Myocyte (in vitro differentiated cells): ENCODE data around the gene PTCHD1. TPM values are rescaled to one million over a fixed set of nuclear protein-coding genes. Genes with fewer than 3 reads are reported as not detected.

Source experiments
- DNase-seq: peaks from one replicate; pipeline ENCODE4 v3.0.0-alpha.2; 2012; ENCODE audit warnings: low read depth
- polyA plus RNA-seq: library from polyadenylated mRNA; unstranded; fragments of >200 nt; gene quantifications from one replicate; pipeline ENCODE4 v1.2.1, GENCODE V29; 2012; ENCODE audit warnings: missing spikeins
- total RNA-seq: library from RNA; depleted of rRNA; stranded (reverse); fragments of >200 nt; gene quantifications from 2 replicates; pipeline ENCODE4 v1.2.3, GENCODE V29; 2014

PTCHD1 gene
- total RNA-seq, result 0.03 and 0.16 TPM in 2 replicates
- not detected for polyA plus RNA-seq

DNA sequence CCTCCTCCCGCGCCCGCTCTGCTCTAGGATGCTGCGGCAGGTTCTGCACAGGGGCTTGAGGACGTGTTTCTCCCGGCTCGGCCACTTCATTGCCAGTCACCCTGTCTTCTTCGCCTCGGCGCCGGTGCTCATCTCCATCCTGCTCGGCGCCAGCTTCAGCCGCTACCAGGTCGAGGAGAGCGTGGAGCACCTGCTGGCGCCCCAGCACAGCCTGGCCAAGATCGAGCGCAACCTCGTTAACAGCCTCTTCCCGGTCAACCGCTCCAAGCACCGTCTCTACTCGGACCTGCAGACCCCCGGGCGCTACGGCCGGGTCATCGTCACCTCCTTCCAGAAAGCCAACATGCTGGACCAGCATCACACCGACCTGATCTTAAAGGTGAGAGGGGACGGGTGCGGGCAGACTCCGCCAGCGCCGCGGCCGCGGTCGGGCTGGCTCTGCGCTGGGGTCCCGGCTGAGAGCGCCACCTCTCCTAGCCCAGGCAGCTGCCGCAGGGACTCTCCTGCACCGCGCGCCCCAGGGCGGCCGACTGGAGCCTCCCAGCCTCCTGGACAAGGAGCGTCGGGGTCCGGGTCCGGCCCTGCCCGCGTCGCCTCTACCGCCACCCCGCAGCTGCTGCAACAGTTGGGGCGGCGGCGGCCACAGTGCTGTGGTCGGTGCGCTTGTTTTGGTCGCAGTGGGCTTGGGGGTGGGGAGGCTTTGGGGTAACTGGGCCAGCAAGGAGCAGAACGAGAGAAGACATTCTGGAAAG lies at the start of gene PTCHD1:
Gene PTCHD1, plus strand, starts transcription at position 2 of the 752 bp plus-strand sequence. Its CDS starts 27 bp downstream, at position 29.
- DNase-seq, result no peak

DNA sequence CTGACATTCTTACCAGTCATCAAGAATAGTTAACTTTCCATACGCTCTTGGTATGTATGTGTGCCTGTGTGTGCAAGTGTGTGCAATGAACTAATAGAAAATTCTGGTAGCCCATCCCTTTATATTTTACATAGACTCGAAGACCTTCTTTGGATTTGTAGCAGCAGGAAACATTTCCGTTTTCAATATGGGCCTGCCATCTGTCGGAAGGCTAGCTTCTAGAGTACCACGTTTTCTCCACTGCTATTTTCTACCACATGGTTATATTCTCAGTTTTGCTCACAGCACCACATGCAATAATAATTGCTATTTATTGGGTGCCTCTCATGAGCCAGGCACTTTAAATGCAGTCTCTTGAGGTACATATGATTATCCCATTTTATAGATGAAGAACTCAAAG lies 47.9 kb upstream of the PTCHD1 start:
- DNase-seq, result no peak

DNA sequence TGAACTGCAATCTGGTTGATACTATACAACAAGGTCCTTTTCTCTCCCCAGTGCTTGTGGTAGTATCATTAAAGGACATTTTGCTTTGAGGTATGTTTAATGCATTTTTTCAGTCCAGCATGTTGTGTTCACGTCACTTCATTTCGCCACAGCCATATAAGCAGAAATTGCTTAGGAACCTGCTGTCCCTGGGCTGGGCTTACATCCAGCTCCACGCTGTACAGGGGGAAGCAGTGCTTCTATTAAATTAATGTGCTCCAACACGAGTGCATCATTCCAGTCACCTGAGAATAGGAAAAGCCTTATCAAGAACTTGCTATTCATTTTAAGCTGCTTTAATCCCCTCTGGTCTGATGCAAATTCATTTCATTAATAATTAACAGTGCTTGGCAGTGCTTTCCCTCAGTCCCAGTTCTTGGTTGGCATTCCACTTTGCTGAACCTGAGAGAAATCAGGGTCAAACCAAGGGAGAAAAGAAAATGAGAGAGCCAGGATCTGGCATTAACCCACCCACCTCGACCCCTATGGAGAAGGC lies 47.4 kb upstream of the PTCHD1 start:
- DNase-seq, result no peak

DNA sequence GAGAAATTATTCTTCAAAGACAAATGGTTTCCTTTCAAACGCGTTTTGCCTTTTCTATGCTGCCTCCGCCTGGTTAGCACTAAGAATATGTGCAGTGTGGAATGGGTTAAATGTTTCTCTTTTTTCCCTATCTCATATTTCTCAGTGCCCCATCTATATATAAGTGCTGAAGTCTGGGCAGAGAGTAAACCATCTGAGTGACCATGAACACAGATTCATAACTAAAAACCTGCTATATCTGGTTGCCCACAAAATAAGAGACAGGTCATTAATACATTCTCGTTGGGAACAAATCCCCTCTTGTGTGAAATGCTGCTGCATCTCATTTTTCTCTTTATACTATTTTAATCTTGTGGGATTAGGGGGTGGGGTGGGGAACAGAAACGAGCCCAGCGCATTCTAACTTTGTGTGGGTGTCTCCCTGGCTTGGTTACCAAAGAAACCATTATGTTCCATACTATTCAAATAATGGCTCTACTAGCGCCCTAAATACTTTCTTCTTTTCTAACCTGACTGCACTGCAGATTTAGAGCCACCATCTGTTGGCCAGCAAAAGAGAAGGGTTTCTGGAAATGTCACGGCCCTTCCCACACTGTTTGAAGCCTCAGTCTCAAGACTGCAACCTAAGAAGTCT lies 42.2 kb upstream of the PTCHD1 start:
- DNase-seq, result peak; percentile 35

DNA sequence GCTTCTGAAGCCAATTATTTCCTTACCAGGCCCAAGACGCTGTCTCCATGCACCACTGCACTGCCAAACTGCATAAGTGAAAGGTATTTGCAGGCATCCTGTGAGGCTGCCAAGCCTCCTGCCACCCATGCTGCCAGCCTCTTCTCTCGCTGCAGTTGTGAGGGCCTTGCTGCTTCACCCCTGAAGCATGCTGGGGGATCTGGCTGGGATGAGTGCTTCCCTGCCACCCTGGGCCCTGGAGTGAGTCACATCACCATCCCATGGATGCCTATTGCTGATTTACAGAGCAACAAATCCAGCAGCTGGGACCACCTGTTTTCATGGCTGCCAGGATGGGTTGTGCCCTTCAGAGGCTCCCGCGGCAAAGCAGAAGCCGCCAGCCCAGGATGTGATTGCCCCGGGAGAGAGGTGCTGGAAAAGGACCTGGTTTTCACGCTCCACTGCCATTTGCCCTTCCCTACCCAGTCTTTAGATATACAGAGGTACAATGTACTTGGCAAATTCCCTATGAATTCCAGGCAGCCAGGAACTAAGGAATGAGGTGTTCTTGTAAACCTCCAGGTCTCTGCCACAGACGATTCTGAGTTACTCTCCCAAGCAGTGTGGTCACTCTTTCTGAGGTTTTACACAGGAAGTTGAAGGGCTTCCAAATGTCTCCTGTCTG lies 41.5 kb upstream of the PTCHD1 start:
- peak; percentile 89 for DNase-seq

DNA sequence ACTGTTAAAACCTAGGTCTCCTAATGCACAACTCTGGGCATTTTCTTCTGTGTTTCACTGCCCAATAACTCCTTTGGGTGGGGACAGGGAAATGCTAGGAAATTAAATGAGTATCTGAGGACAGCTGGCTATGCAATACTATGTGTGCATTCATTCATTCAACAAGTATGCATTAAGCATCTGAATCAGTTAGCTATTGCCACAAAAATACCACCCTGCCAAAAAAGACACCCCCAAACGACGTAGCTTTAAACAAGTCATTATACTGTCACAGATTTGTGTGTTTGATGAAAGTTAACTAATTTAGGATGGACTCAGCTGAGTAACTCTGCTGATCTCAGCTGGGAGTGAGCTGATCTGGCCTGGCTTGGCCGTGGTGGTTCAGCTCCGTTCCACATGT lies 29.8 kb upstream of the PTCHD1 start:
- DNase-seq, result no peak

DNA sequence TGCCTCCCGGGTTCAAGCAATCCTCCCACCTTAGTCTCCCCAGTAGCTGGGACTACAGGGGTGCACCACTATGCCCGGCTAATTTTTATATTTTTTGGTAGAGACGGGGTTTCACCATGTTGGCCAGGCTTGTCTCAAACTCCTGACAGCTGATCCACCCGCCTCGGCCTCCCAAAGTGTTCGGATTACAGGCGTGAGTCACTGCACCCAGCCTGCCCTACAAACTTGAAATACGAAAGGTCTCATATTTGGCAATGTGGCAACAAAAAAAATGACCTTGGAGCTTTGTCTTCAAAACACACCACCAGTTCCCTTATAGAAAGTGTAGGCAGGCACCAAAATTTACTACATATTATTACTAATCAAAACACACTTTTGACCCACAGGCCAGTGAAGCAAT lies 22.9 kb upstream of the PTCHD1 start:
- DNase-seq, result peak; percentile 55

DNA sequence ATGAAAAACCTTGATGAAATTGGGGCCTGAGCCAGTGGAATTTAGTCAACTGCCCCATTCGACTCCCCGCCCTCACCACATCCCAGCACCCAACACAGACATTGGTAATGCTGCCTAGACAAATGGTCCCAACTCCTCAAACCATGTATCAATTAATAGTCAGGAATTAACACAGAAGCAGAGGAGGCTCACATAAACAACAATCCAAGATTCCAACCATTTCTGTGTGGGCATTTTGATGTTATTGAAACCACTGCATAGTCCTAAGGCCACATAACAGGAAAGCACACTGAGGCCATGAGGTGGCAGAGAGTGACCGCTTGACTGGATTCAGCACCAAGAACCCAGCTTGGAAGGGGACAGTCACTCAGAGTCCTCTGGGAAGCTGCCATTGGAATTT lies 22.5 kb upstream of the PTCHD1 start:
- peak; percentile 61 for DNase-seq

DNA sequence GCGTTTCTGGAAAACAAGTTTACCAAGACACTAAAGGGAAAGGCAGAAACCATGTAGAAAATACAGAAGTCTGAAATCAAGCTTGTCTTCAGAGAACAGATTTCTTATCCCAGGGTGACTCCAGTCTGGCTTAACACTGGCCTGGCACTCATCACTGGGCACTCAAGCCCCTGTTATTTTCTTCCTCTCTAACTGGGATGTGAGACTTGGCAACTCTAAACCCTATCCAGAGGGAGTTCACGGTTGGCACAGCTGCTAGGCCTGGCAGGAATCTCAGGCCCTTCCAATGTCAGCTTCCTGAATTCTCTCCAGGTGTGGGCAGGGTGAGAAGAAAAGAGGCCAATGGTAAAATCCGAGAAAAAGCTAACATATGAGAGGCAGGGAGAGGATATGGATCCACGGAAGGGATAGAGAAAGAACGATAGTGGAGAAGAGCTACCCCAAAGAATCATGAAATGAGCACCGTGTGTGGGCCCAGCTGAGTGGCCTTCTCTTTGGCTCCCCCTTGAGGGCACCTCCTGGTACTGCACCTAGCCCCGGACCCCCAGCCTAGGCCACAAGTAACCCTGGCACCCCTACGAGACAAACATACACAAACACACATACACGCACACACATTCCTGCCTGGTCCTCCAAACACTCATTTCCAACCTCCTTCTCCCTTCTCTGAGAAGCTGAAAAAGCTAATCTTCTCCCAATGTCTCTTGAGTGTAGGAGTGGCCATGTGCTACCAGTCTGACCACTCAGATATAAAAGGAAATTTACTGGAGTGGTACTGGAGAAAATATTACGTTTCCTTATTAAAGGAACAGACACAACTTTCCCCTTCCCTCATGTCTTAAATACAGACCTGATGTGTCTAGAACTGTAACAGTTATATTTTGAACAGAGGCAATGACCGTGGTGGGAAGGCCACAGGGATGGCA lies 16.6 kb upstream of the PTCHD1 start:
- DNase-seq, result no peak

DNA sequence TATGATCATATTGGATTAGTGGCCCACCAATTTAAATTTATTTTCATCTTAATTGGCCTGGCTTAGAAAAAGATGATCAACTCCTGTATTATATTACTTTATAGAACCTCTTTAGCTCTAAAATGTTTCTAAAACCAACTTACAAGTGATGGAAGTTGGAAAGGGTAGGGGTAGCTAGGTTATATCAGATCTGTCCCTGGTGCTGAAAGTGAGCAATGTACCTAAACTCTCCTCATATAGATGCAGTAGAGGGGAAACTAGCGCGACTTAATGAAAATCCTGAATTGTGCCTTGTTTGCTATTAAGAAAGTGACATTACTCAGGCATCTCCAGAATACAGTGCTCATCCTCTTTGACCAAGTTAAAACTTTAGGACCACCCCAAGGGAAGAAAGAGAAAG lies 7.5 kb upstream of the PTCHD1 start:
- no peak for DNase-seq

DNA sequence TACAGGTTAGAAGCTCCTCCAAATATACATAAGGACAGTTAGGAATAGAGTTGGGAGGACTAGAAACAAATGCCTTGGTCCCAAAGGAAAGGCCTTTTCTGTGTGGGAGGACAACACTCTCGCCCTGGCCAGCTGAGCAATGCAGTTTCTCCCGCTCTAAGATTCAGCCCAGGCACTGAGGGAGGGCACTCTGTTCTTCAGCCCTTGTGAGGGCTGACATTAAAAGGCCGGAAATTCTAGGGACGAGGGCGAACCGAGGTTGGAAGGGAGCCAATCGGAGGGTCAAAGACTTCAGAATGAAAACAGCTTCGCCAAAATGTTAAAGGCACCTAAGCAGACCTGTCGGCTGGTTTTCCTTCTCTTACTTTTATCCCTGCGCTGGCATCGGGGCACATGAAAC lies 2.9 kb upstream of the PTCHD1 start:
- DNase-seq, result no peak

DNA sequence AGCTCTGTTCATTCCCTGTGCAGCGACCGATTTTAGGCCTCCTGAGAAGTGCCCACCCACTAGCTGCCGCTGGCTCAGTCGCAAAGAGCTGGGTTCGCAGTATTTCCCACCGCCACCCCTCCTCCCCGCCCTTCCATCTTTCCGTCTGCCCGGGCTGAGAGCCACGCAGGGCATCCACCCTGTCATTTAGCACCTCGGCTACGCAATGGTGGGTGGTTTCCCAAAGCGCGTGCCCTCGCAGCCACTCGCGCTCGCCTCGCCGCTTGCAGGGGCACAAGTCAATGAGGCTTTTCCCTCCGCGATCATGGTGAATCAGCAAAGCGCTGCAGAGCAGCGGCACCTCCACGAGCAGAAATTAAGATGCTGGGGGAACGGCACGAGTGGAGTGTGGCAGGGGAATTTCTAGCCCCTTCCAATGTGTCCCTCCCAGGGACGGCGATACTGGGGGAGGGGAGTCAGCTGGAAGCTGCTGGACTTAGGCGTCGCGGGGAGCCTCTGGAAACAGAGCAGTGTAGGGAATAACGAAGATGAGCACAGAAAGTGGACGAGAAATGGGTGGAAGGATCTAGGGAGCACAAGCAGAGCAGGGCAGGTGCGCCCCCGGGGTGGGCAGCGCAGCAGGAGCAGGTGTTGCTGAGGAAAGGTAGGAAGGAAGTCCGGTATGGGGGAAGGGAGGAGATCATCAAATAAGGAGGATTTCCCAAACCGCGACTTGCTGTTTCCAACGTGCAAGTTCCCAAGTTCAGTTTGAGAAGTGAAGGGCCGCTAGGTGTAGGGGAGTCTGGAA lies 2.4 kb upstream of the PTCHD1 start:
- no peak for DNase-seq

DNA sequence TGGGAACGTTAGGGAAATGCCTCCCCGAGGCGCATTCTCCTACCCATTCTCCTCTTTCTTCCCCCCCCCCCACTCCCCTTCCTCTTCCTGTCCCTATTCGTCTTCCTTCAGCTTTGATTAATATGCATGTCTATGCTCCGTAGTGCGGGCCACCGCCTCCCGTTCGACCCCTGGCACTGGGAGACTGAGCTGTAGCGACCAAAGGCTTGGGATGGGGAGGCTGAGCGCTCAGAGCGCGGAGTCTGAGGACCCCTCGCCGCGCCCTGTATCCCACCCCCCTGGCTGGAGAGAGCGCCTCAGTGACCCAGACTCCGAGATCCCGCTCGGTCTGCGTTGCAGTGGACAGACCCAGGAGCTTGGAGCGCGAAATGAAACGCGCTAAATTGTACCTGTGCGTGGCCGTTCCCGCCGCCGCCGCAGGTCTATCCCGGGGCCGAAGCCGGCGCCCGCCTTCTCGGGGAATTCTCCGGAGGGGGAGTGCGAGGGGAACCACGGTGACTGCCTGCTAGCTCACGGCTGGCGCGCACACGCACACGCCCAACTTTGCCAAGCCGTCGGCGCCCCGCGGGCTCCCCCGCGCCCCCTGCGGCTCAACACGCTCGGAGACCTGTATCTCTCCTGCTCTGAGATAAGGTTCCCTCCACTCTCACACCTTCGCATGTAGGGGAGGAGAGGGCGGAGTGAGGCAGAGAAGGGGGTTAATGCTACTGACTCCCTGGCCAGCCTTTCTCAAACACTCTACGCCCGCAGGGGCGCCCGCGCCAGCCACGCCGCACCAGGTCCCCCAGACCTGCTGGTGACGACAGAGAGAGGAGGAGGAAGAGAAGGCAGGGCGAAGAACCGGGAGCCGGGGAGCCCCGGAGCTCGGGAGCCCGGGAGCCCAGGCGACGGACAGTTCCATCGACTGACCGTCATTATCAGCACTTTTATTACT lies 1.5 kb upstream of the PTCHD1 start:
- DNase-seq, result no peak

DNA sequence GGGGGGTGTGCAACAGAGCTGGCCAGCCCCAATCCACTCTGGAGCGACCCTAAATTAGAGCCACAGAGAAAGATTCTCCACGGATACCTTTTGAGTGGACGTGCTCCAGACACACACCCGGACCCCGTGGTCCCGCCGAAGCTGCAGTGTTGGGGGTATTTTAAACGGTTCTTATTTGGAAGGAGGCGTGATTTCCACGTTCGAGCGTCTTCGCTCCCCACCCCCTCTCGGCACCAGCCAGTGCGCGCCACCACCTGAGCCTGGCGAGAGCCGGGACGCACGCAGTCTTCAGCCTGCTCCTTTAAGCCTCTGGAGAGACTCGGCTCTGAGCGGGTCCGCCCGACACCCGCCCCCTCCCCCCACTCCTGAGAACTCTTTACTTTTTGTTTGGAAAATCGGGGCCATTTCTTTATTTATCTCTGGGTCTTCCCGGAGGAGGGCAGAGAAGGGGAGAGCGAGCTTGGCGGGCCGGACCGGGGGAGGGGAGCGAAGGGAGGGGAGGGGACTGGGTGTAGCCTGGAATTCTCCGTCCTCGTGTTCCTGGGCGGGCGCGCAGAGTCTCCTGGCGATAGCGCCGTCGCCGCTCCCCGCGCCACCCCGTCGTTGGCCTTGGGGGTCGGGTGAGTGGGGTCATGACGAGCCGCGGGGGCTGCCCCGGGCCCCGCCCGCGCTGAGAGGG lies 668 bp upstream of the PTCHD1 start:
- DNase-seq, result no peak

DNA sequence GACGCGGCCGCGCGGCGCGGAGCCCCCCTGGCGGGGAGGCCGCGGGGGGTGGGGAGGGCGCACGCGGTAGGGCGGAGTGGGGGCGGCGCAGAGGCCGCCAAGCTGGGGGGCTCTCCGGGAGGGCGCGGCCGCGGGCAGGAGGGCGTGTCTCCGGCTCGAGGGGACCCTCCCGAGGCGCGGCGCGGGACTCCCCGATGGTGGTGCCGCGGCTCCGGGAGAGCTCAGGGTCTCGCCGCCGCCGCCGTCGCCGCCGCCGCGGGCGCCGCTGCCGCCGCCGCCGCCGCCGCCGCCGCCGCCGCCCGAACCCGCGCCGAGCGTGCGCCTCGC lies 165 bp upstream of the PTCHD1 start:
- DNase-seq, result no peak

DNA sequence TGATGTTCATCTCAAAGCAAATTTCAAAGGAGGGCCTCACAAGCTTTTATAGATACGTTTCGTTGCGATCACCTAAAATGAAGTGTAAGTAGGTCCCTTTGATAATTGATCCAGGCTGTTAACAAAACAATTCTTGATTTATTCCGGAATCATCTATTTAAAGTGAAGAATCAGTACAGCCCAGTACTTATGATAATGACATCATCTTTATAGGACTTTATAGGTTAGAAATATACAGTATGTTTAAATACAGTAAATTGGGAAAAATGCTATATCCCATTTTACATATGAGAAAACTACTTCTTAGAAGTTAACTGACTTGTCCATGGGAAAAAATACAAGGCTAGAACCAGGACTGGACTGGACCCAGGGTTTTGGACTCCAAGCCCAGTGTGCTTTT lies 3.7 kb downstream of the PTCHD1 start:
- DNase-seq, result no peak

DNA sequence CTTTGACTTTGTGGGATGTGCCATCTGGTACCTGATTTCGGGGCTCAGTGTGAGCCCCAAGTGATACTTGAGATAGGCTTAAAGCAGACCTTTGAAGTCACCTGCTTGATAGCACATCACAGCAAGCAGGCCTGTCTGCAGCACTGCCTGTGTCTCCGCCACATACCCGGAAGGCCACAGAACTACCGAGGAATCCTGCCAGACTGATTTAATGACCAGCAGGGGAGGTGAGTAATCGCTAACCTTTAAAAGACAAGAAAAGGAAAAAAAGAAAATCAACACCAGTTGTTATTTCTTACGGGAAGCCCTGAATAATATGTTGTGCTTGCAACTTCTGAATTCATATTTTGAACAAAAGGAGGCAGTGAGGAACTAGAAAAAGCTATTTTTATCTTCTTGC lies 6.8 kb downstream of the PTCHD1 start:
- peak; percentile 21 for DNase-seq

DNA sequence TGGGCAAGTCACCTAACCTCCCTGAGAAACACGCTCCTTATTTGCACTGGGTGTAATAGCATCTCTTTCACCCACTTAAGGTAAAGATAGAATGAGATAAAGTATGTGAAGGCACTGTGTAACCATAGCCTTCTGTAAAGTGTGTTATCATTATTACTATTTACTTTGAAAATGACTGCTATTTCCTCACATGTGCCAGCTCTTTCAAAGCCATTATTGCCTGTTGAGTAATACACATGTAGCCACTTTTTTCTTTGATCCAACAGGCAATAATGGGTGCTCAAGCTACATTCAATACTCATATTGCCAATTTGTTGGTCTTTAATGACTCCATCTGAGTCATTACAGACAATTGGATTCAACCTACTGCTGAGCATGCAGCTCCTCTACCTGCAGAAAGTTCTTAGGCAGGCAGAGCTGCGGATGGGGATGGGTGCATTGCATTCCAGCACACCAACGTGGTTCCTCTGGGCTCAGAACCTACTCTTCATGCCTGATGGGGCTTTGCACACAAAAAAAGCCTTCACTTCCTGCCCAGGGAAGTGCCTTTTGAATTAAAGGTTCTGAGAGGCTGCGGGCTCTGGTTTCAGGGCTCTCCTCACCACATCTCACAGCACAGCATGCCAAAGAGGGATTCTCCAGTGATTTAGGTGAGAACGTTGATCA lies 9.7 kb downstream of the PTCHD1 start:
- DNase-seq, result no peak
